ENCODE data around the gene MAVS.

- TF ChIP-seq CTCF (IDR thresholded peaks at IDR 0.05), result no peak
- TF ChIP-seq POLR2A (IDR thresholded peaks at IDR 0.05), result no peak
Measured at GRCh38 chr20:3876000-3876399, 29.4 kb downstream of the MAVS start.
